ENCODE measurements around the gene CISD3.

The CISD3 gene

DNA sequence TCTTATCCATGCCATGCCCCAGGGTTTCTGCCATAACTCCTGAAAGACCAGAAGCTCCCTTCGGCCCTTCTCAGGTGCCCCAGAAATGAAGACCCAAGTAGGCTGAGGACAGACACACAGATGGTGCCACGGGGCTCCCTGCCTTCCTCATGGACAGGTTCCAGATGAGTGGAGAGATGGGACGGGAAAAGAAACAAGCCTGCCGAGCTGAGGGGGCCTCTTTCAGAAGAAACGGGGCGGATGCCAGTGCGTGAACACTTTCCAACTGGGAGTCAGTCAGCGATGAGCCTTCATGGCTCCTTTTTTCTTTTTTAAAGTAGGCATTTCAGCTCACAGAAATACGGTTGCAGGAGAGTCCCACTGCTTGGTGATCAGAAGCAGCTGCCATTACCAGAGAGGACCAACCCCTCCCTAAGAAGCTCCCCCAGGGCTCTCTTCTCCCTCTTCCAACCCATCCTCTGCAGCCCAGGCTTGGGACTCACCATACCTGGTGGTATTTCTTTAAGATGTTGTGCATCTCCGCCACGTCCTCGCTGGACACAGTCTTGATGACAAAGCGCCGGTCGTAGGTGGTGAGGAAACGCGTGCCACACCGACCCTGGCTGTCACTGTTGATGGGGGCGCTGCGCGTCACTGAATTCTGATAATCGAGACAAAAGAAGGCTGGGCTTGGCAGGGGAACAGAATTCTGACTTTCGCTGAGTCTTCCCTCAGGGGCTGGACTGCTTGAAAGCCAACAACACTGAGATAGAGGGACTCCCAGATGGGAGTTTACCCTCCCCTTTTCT, 50.0 kb downstream of the CISD3 start:
- no peak for DNase-seq

DNA sequence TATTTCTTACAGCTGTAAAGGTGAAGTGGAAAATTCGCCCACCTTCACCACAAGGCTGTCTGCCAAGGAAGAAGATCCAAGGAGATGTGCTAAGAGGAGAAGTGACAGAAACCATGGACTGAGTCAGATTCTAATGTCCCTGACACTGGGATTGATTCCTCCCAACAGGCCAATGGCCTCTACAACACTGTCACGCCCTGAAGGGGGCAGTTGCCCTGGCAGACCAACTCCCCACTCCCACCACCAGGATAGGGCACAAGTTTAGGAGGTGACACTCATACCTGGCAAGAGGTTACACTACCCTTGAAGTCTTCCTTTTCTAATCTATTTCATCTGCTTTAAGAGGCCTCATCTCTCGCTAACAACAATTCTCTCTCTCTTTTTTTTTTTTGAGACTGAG, 53.1 kb downstream of the CISD3 start:
- no peak for DNase-seq

Data from T-helper 2 cell (primary cell).